HG02943 (cell line): ENCODE data around the gene STRN3.

Experiments
- ATAC-seq: cut with Tn5 transposase; IDR thresholded peaks from one replicate; pipeline ENCODE4 v1.9.1; 2021; ENCODE audit warnings: mild to moderate bottlenecking, low read depth, moderate library complexity; ENCODE audit not compliant: unreplicated experiment

The STRN3 gene

GRCh38 chr14:30876692-30877091 lies 149.5 kb downstream of the STRN3 start:
- no peak for ATAC-seq

GRCh38 chr14:30875788-30876053 lies 150.5 kb downstream of the STRN3 start:
- ATAC-seq: no peak

GRCh38 chr14:30874999-30875787 lies 151.0 kb downstream of the STRN3 start:
- peak; percentile 24 for ATAC-seq

DNA sequence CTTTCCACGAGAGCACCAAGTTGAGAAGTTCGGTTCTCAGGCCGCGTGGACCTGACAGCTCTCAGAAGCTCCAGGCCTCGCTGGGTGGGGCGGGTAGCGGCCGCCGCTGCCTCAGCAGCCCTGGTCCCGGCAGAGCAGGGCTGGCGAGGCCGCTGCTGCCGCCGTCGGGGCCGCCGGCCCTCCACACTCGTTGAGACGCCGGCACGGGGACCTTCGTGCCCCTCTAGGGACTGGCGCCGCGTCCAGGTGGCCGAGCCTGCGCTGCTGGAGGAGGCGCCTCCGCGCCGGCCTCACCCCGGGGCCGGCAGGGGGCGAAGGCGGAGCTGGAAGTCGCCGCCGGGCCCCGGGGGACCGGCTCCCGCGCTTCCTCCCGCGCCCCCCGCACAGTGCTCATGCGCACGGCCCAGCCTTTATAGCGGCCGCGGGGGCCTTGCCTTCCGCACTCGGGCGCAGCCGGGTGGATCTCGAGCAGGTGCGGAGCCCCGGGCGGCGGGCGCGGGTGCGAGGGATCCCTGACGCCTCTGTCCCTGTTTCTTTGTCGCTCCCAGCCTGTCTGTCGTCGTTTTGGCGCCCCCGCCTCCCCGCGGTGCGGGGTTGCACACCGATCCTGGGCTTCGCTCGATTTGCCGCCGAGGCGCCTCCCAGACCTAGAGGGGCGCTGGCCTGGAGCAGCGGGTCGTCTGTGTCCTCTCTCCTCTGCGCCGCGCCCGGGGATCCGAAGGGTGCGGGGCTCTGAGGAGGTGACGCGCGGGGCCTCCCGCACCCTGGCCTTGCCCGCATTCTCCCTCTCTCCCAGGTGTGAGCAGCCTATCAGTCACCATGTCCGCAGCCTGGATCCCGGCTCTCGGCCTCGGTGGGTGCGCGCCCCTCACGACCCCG lies 151.8 kb downstream of the STRN3 start, which contains the start of gene COCH:
TSS of gene COCH (plus strand) at position 440 of the 879 bp plus-strand sequence. CDS start at position 820, 380 bp downstream.
- ATAC-seq: peak; percentile 53

GRCh38 chr14:30873308-30874119 lies 152.7 kb downstream of the STRN3 start:
- no peak for ATAC-seq

DNA sequence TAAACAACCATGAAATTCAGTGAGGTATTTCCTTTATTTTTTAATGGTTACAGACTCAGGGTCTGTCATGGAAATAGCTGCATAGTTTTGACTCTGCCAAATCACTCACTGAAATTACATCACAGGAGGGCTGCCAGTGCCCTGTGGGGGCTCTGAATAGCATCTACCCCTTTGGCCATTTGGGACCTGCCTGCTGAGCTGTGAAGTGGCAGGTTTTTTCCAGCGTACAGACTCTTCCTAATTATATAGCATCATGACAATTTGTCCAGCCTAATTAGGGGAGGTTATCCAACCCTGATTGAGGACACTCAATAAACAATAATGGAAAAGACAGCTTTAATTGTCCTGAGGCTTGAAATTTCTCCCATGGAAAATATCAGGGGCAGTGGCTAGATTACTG lies 153.6 kb downstream of the STRN3 start:
- no peak for ATAC-seq

DNA sequence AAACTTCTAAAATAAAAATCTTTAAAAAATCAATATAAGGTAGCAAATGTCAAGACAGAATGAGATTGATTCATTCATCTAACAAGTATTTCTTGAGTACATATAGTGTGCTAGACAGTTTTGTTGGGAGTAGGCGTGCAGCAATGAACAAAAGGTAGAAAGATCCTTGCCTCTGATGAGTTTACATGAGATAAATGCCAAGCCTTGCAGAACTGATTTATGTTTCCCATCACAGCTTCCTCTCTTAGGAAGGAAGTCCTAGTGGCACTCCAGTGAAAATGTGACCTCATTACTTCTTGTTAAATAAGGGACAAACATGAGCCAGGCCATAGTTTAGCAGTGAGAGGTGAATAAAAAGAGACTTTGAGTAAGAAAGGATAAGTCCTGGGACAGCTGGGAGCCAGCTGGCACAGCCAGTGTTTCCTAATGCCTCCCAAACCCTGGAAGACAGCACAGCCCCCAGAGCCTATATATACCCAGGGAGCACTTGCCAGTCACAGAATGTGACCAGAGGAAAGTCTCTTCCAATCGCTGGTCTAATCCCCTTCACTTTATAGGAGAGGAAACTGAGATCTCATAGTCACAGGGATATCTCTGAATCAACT lies 156.5 kb downstream of the STRN3 start:
- no peak for ATAC-seq

GRCh38 chr14:30868736-30869135 lies 157.4 kb downstream of the STRN3 start:
- ATAC-seq: no peak

DNA sequence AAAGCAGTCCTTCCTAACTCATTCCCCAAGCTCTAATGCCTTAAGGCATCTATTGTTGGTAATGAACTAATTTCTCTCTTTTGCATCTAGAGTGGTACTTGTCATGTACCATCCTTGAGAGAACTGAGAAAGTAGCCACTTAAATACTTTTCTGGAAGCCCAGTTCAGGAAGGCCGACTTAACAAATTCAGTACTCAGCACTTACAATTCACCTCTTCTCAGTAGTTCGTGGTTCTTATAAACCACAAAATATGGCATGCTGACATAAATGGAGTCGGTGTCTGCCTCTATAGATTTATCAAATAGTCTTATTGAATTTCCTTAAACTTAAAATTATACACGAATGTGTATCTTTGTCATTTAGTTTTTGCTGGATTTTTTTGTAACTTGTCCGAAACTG lies 161.2 kb downstream of the STRN3 start:
- no peak for ATAC-seq

DNA sequence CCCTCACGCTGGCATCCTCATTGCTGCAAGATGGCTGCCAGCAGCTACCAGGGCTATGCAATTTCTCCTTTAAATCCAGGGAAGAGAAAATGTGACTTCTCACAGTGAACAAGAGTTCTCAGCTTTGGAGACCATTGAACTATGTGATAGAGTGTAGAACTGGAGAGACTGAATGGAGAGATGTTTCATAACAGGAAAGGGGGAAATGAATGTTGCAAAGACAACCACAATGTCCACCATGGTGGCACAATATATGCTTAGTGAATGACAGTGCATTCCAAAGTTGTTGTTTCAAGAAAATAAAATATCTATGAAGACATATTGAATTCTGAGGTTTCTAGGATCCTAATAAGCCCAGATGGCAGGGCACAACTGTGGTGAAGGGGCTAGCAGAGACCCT lies 165.0 kb downstream of the STRN3 start:
- no peak for ATAC-seq

DNA sequence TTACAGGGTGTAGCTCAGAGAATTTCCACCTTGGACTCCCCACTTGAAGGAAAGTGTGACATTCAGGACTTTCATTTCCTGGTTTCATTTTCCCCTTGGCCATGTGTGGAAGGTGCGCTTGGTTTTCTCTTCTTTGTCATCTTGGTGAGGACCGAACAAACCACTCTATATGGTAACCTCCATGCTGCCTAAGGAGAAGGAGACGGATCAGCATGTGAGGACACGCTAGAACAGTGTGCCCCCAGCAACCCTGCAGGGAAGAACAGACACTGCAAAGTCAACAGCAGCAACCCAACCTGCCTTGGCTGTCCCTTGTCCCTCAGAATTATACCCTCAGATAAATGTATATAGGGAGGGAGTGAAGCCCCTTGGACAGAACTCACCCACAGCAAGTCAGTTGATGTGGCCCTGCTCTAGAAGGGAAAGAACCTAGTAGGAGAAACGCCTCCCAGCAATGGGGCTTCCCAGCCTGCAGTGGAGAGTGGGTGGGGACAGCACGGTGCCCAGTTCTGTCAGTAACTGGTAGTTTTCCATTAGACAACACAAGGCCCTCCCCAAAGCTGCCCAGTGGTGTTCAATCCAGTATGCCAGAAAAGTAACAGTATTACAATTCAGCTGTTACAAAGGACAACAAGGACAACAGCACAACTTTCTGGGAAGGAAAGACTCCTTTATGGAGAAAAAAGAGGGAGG lies 170.7 kb downstream of the STRN3 start:
- ATAC-seq: no peak

DNA sequence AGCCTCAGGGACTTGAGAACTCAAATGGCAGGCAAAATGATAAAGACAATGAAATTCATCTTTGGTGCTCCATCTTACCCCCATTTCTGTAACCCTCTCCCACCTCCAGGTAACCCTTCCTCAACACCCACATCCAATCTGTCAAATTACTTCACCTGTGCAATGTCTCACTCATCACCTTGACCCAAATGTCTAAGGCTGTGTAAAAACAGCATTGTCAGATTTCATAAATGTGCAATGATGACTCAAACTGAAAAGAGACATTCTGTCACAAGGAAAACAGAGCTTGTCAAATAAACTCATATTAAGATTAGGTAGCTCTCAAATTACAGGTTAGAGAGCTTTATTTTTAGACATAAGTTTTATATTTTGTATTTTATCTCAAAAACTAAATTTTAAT lies 171.7 kb downstream of the STRN3 start:
- no peak for ATAC-seq

GRCh38 chr14:30853946-30854345 lies 172.2 kb downstream of the STRN3 start:
- no peak for ATAC-seq

- ATAC-seq: no peak
Observed at GRCh38 chr14:30849983-30850382, 176.2 kb downstream of the STRN3 start.

GRCh38 chr14:30849354-30849753 lies 176.8 kb downstream of the STRN3 start:
- ATAC-seq: peak; percentile 94

DNA sequence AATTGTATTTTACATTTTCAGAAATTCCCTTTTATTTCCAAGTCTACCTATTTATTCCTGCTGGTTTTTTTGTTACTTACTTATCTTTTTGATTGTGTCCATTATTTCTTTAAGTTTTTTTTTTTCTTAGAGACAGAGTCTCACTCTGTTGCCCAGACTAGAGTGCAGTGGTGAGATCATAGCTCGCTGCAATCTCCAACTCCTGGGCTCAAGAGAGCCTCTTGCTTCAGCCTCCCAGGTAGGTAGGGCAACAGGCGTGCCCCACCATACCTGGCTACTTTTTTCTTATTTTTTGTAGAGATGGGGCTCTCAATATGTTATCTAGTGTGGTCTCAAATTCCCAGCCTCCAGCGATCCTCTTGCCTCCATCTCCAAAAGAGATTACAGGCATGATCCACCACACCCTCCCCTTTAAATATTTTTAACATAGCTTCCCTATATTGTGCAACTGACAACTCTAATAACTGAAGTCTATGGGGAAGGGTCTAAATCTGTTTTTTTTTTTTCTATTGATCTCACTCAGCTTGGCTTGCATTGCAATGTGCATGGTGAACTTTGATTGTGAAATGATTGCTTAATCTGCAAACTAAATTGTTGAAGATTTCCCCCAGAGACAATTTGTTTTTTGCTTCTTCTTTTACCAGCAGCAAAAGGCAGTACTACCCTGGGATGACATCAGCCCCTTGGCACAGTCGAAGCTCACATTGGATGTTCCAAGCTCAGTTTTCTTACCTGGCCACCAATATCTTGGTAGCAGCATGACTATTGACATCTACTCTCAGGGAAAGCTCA lies 177.5 kb downstream of the STRN3 start:
- no peak for ATAC-seq
